Measurements from ENCODE around the gene SPATS2.

The SPATS2 gene

GRCh38 chr12:49462083-49462744 is 95.0 kb downstream of the SPATS2 start:
- H3K27me3 ChIP-seq (ENCODE audit: control insufficient read depth, insufficient read depth, low read length), result no peaks in the 10 kb centered on the region
- no peaks in the 10 kb centered on the region for H3K4me1 ChIP-seq (ENCODE audit: control insufficient read depth, insufficient read depth, low read length)
- DNase-seq (ENCODE audit: low read depth, low spot score), result no peak
- no peaks in the 10 kb centered on the region for H3K36me3 ChIP-seq (ENCODE audit: control insufficient read depth, insufficient read depth, low read length)
- no peaks in the 10 kb centered on the region for H3K9me3 ChIP-seq (ENCODE audit: control insufficient read depth, insufficient read depth, low read length)
- WGBS (ENCODE audit: insufficient coverage, insufficient read length), result no CpG with 5 or more reads among the region's 11 CpGs
- no peak overlapping the region for H3K4me3 ChIP-seq (ENCODE audit: low read length)
- H3K27ac ChIP-seq (ENCODE audit: low read length), result no peak overlapping the region

GRCh38 chr12:49465132-49465531 is 97.9 kb downstream of the SPATS2 start:
- no CpG with 5 or more reads among the region's 2 CpGs for WGBS (ENCODE audit: insufficient coverage, insufficient read length)
- DNase-seq (ENCODE audit: low read depth, low spot score), result no peak
- Histone ChIP-seq H3K4me1 (ENCODE audit: control insufficient read depth, insufficient read depth, low read length) (no peaks in the 10 kb centered on the region), H3K36me3 (ENCODE audit: control insufficient read depth, insufficient read depth, low read length) (no peaks in the 10 kb centered on the region), H3K27me3 (ENCODE audit: control insufficient read depth, insufficient read depth, low read length) (no peaks in the 10 kb centered on the region), H3K9me3 (ENCODE audit: control insufficient read depth, insufficient read depth, low read length) (no peaks in the 10 kb centered on the region), H3K4me3 (ENCODE audit: low read length) (no peak overlapping the region), H3K27ac (ENCODE audit: low read length) (no peak overlapping the region)

GRCh38 chr12:49470986-49471385 is 103.7 kb downstream of the SPATS2 start:
- H3K36me3 ChIP-seq (ENCODE audit: control insufficient read depth, insufficient read depth, low read length), result no peaks in the 10 kb centered on the region
- no peaks in the 10 kb centered on the region for H3K4me1 ChIP-seq (ENCODE audit: control insufficient read depth, insufficient read depth, low read length)
- no peaks in the 10 kb centered on the region for H3K9me3 ChIP-seq (ENCODE audit: control insufficient read depth, insufficient read depth, low read length)
- no peak for DNase-seq (ENCODE audit: low read depth, low spot score)
- H3K27ac ChIP-seq (ENCODE audit: low read length), result no peak overlapping the region
- H3K27me3 ChIP-seq (ENCODE audit: control insufficient read depth, insufficient read depth, low read length), result no peaks in the 10 kb centered on the region
- H3K4me3 ChIP-seq (ENCODE audit: low read length), result no peak overlapping the region

- no CpG with 5 or more reads among the region's 1 CpG for WGBS (ENCODE audit: insufficient coverage, insufficient read length)
- no peaks in the 10 kb centered on the region for H3K9me3 ChIP-seq (ENCODE audit: control insufficient read depth, insufficient read depth, low read length)
- H3K36me3 ChIP-seq (ENCODE audit: control insufficient read depth, insufficient read depth, low read length), result no peaks in the 10 kb centered on the region
Measured at GRCh38 chr12:49471557-49471956, 104.3 kb downstream of the SPATS2 start.

GRCh38 chr12:49476091-49476490 is 108.8 kb downstream of the SPATS2 start:
- Histone ChIP-seq H3K9me3 (ENCODE audit: control insufficient read depth, insufficient read depth, low read length) (no peaks in the 10 kb centered on the region), H3K4me1 (ENCODE audit: control insufficient read depth, insufficient read depth, low read length) (no peaks in the 10 kb centered on the region), H3K27me3 (ENCODE audit: control insufficient read depth, insufficient read depth, low read length) (no peaks in the 10 kb centered on the region), H3K36me3 (ENCODE audit: control insufficient read depth, insufficient read depth, low read length) (no peaks in the 10 kb centered on the region), H3K4me3 (ENCODE audit: low read length) (no peak overlapping the region), H3K27ac (ENCODE audit: low read length) (no peak overlapping the region)
- DNase-seq (ENCODE audit: low read depth, low spot score), result no peak
- WGBS (ENCODE audit: insufficient coverage, insufficient read length), result no CpG with 5 or more reads among the region's 12 CpGs

More at GRCh38 chr12:49471557-49471956, 104.3 kb downstream of the SPATS2 start:
- no peak overlapping the region for H3K4me3 ChIP-seq (ENCODE audit: low read length)
- no peak for DNase-seq (ENCODE audit: low read depth, low spot score)
- no peak overlapping the region for H3K27ac ChIP-seq (ENCODE audit: low read length)
- no peaks in the 10 kb centered on the region for H3K27me3 ChIP-seq (ENCODE audit: control insufficient read depth, insufficient read depth, low read length)
- no peaks in the 10 kb centered on the region for H3K4me1 ChIP-seq (ENCODE audit: control insufficient read depth, insufficient read depth, low read length)

GRCh38 chr12:49478949-49479664 is 111.8 kb downstream of the SPATS2 start:
- no CpG with 5 or more reads among the region's 10 CpGs for WGBS (ENCODE audit: insufficient coverage, insufficient read length)
- Histone ChIP-seq H3K4me1 (ENCODE audit: control insufficient read depth, insufficient read depth, low read length) (no peaks in the 10 kb centered on the region), H3K9me3 (ENCODE audit: control insufficient read depth, insufficient read depth, low read length) (no peaks in the 10 kb centered on the region), H3K27ac (ENCODE audit: low read length) (no peak overlapping the region), H3K36me3 (ENCODE audit: control insufficient read depth, insufficient read depth, low read length) (no peaks in the 10 kb centered on the region), H3K27me3 (ENCODE audit: control insufficient read depth, insufficient read depth, low read length) (no peaks in the 10 kb centered on the region), H3K4me3 (ENCODE audit: low read length) (no peak overlapping the region)
- DNase-seq (ENCODE audit: low read depth, low spot score), result no peak

- Histone ChIP-seq H3K36me3 (ENCODE audit: control insufficient read depth, insufficient read depth, low read length) (no peaks in the 10 kb centered on the region), H3K27ac (ENCODE audit: low read length) (no peak overlapping the region)
Measured at GRCh38 chr12:49482095-49483051, 115.1 kb downstream of the SPATS2 start.

GRCh38 chr12:49483619-49484018 is 116.4 kb downstream of the SPATS2 start:
- no CpG with 5 or more reads among the region's 1 CpG for WGBS (ENCODE audit: insufficient coverage, insufficient read length)
- no peak overlapping the region for H3K27ac ChIP-seq (ENCODE audit: low read length)
- H3K4me3 ChIP-seq (ENCODE audit: low read length), result no peak overlapping the region
- no peak for DNase-seq (ENCODE audit: low read depth, low spot score)
- H3K9me3 ChIP-seq (ENCODE audit: control insufficient read depth, insufficient read depth, low read length), result no peaks in the 10 kb centered on the region
- H3K27me3 ChIP-seq (ENCODE audit: control insufficient read depth, insufficient read depth, low read length), result no peaks in the 10 kb centered on the region
- H3K4me1 ChIP-seq (ENCODE audit: control insufficient read depth, insufficient read depth, low read length), result no peaks in the 10 kb centered on the region
- no peaks in the 10 kb centered on the region for H3K36me3 ChIP-seq (ENCODE audit: control insufficient read depth, insufficient read depth, low read length)

More at GRCh38 chr12:49482095-49483051, 115.1 kb downstream of the SPATS2 start:
- no peaks in the 10 kb centered on the region for H3K4me1 ChIP-seq (ENCODE audit: control insufficient read depth, insufficient read depth, low read length)
- H3K9me3 ChIP-seq (ENCODE audit: control insufficient read depth, insufficient read depth, low read length), result no peaks in the 10 kb centered on the region
- WGBS (ENCODE audit: insufficient coverage, insufficient read length), result no CpG with 5 or more reads among the region's 6 CpGs
- no peaks in the 10 kb centered on the region for H3K27me3 ChIP-seq (ENCODE audit: control insufficient read depth, insufficient read depth, low read length)
- DNase-seq (ENCODE audit: low read depth, low spot score), result no peak
- H3K4me3 ChIP-seq (ENCODE audit: low read length), result no peak overlapping the region

- no peaks in the 10 kb centered on the region for H3K27me3 ChIP-seq (ENCODE audit: control insufficient read depth, insufficient read depth, low read length)
- H3K36me3 ChIP-seq (ENCODE audit: control insufficient read depth, insufficient read depth, low read length), result no peaks in the 10 kb centered on the region
- H3K4me1 ChIP-seq (ENCODE audit: control insufficient read depth, insufficient read depth, low read length), result no peaks in the 10 kb centered on the region
- WGBS (ENCODE audit: insufficient coverage, insufficient read length), result no CpG with 5 or more reads among the region's 2 CpGs
- H3K9me3 ChIP-seq (ENCODE audit: control insufficient read depth, insufficient read depth, low read length), result no peaks in the 10 kb centered on the region
- H3K4me3 ChIP-seq (ENCODE audit: low read length), result no peak overlapping the region
- no peak overlapping the region for H3K27ac ChIP-seq (ENCODE audit: low read length)
- no peak for DNase-seq (ENCODE audit: low read depth, low spot score)
Measured at GRCh38 chr12:49487605-49488004, 120.3 kb downstream of the SPATS2 start.

- Histone ChIP-seq H3K4me1 (ENCODE audit: control insufficient read depth, insufficient read depth, low read length) (no peaks in the 10 kb centered on the region), H3K9me3 (ENCODE audit: control insufficient read depth, insufficient read depth, low read length) (no peaks in the 10 kb centered on the region), H3K27me3 (ENCODE audit: control insufficient read depth, insufficient read depth, low read length) (no peaks in the 10 kb centered on the region), H3K27ac (ENCODE audit: low read length) (no peak overlapping the region), H3K4me3 (ENCODE audit: low read length) (no peak overlapping the region), H3K36me3 (ENCODE audit: control insufficient read depth, insufficient read depth, low read length) (no peaks in the 10 kb centered on the region)
- no CpG with 5 or more reads among the region's 3 CpGs for WGBS (ENCODE audit: insufficient coverage, insufficient read length)
- no peak for DNase-seq (ENCODE audit: low read depth, low spot score)
Measured at GRCh38 chr12:49489154-49489553, 121.9 kb downstream of the SPATS2 start.

Data from iPS DF 6.9 (cell line).